ENCODE results near the gene FAM204A.

- TF ChIP-seq, protein P1, sequence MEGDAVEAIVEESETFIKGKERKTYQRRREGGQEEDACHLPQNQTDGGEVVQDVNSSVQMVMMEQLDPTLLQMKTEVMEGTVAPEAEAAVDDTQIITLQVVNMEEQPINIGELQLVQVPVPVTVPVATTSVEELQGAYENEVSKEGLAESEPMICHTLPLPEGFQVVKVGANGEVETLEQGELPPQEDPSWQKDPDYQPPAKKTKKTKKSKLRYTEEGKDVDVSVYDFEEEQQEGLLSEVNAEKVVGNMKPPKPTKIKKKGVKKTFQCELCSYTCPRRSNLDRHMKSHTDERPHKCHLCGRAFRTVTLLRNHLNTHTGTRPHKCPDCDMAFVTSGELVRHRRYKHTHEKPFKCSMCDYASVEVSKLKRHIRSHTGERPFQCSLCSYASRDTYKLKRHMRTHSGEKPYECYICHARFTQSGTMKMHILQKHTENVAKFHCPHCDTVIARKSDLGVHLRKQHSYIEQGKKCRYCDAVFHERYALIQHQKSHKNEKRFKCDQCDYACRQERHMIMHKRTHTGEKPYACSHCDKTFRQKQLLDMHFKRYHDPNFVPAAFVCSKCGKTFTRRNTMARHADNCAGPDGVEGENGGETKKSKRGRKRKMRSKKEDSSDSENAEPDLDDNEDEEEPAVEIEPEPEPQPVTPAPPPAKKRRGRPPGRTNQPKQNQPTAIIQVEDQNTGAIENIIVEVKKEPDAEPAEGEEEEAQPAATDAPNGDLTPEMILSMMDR (IDR thresholded peaks at IDR 0.05; ENCODE audit: low read length), result no peak
- no peak for TF ChIP-seq EZH2phosphoT487 (IDR thresholded peaks at IDR 0.05; ENCODE audit: low read length)
- no peak for TF ChIP-seq EZH2 (optimal IDR thresholded peaks at IDR 0.05; ENCODE audit: low read depth, low read length)
These were observed 51.0 kb downstream of the FAM204A start for GRCh38 chr10:118291122-118291521.

Measured in MM.1S (cell line).